ENCODE data around the gene RPP38. TPM values are rescaled to one million over a fixed set of nuclear protein-coding genes. Genes with fewer than 3 reads are reported as not detected.

Gene RPP38, protein sequence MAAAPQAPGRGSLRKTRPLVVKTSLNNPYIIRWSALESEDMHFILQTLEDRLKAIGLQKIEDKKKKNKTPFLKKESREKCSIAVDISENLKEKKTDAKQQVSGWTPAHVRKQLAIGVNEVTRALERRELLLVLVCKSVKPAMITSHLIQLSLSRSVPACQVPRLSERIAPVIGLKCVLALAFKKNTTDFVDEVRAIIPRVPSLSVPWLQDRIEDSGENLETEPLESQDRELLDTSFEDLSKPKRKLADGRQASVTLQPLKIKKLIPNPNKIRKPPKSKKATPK
- 10 to 100 TPM in 4 of 5 experiments, 1 to 10 TPM in 1; 7.6 to 22.4 (median 16.0) TPM for total RNA-seq
- 10 to 100 TPM; 16.6 to 36.3 TPM for polyA plus RNA-seq
- 9.3 reads per million, percentile 34 among the genes with 10 or more reads in this experiment for total RNA-seq

GRCh38 chr10:15097011-15097812 lies at the start of gene RPP38:
Gene RPP38, plus strand, starts transcription at chr10:15097355. Its CDS starts 5,960 bp downstream, at chr10:15103315.
- Mint-ChIP-seq H3K27ac (peak within 1 kb of the TSS; percentile 94 to 100 (median 98)), H3K4me3 (peak within 1 kb of the TSS; percentile 91 to 100 (median 98)), H3K27me3 (peaks cover 0 to 3% (median 0%) of the 10 kb centered on the region in 5 donors), H3K36me3 (peaks cover 0 to 8% (median 5%) of the 10 kb centered on the region in 5 donors), H3K9me3 (peaks cover 0 to 8% (median 0%) of the 10 kb centered on the region in 11 donors), H3K4me1 (peaks cover 22 to 50% (median 40%) of the 10 kb centered on the region in 7 donors)
- no peaks in the 10 kb centered on the region for H3K9me3 ChIP-seq (ENCODE audit: control insufficient read depth in 2 of 3, low read length in 3 of 3)
- DNase-seq (peak; percentile 88 to 98 (median 95)), ATAC-seq (peak; percentile 85)
- POLR2A ChIA-PET = interaction anchor here (0.6 to 1.8 kb wide), 3 partner anchors 71 to 1311 kb away, joined by 3 to 5 read pairs (median 3); partner anchors contain the start of gene NMT2
- H3K4me1 ChIP-seq (ENCODE audit: control insufficient read depth in 2 of 2, insufficient read depth in 2 of 2, low read length in 2 of 2) = peaks cover 16 to 22% of the 10 kb centered on the region in 2 donors
- H3K27ac ChIP-seq (ENCODE audit: low read depth, low read length) = peak within 1 kb of the TSS; percentile 94
- peaks cover 0 to 17% (median 0%) of the 10 kb centered on the region in 3 experiments for H3K36me3 ChIP-seq (ENCODE audit: control insufficient read depth in 2 of 3, insufficient read depth in 3 of 3, low read length in 3 of 3)
- CTCF ChIA-PET = interaction anchor here (0.8 kb wide), 1 partner anchor 9 kb away, joined by 3 read pairs; no protein-coding TSS in a partner anchor
- intact Hi-C loops (cut with micrococcal nuclease) = loop anchor here (1.0 to 5.0 kb wide), 12 partner anchors 9 to 1310 kb away; partner anchors contain the start of genes ACBD7 (in 2 of the 2), CDNF (in 2 of the 2), DCLRE1C (in 2 of the 2) and HSPA14 (in 2 of the 2)
- H3K27me3 ChIP-seq (ENCODE audit: control insufficient read depth in 2 of 2, insufficient read depth in 2 of 2, low read length in 2 of 2) = no peaks in the 10 kb centered on the region
- peak within 1 kb of the TSS; percentile 80 for H3K4me3 ChIP-seq (ENCODE audit: low read length)

- Histone ChIP-seq H3K4me3 (ENCODE audit: low read length) (no peak overlapping the region), H3K36me3 (ENCODE audit: control insufficient read depth in 2 of 3, insufficient read depth in 3 of 3, low read length in 3 of 3) (no peaks in the 10 kb centered on the region), H3K27me3 (ENCODE audit: control insufficient read depth in 2 of 2, insufficient read depth in 2 of 2, low read length in 2 of 2) (no peaks in the 10 kb centered on the region), H3K9me3 (ENCODE audit: control insufficient read depth in 2 of 3, low read length in 3 of 3) (no peaks in the 10 kb centered on the region), H3K27ac (ENCODE audit: low read depth, low read length) (no peak overlapping the region), H3K4me1 (ENCODE audit: control insufficient read depth in 2 of 2, insufficient read depth in 2 of 2, low read length in 2 of 2) (no peaks in the 10 kb centered on the region)
- Mint-ChIP-seq H3K27me3 (peaks cover 0 to 8% (median 0%) of the 10 kb centered on the region in 5 donors), H3K36me3 (no peaks in the 10 kb centered on the region), H3K27ac (no peak overlapping the region), H3K4me3 (no peak overlapping the region), H3K4me1 (peaks cover 0 to 15% (median 3%) of the 10 kb centered on the region in 7 donors), H3K9me3 (peaks cover 0 to 2% (median 0%) of the 10 kb centered on the region in 11 donors)
- ChIA-PET POLR2A (interaction anchor here (0.7 kb wide), 1 partner anchor 354 kb away, joined by 3 read pairs; no protein-coding TSS in a partner anchor), CTCF (no interaction called here)
- DNase-seq (no peak), ATAC-seq (no peak)
- intact Hi-C loops (cut with micrococcal nuclease) = no loop called here
These were observed 47.6 kb upstream of the RPP38 start for GRCh38 chr10:15049533-15049932.

- Histone ChIP-seq H3K4me1 (ENCODE audit: control insufficient read depth in 2 of 2, insufficient read depth in 2 of 2, low read length in 2 of 2) (no peaks in the 10 kb centered on the region), H3K27ac (ENCODE audit: low read depth, low read length) (no peak overlapping the region), H3K36me3 (ENCODE audit: control insufficient read depth in 2 of 3, insufficient read depth in 3 of 3, low read length in 3 of 3) (no peaks in the 10 kb centered on the region), H3K9me3 (ENCODE audit: control insufficient read depth in 2 of 3, low read length in 3 of 3) (no peaks in the 10 kb centered on the region), H3K27me3 (ENCODE audit: control insufficient read depth in 2 of 2, insufficient read depth in 2 of 2, low read length in 2 of 2) (no peaks in the 10 kb centered on the region), H3K4me3 (ENCODE audit: low read length) (no peak overlapping the region)
- no peak overlapping the region for H3K4me3 Mint-ChIP-seq
- H3K27ac Mint-ChIP-seq = no peak overlapping the region
- no peaks in the 10 kb centered on the region for H3K36me3 Mint-ChIP-seq
- intact Hi-C loops (cut with micrococcal nuclease) = no loop called here
- CTCF ChIA-PET = no interaction called here
- H3K27me3 Mint-ChIP-seq = peaks cover 0 to 8% (median 0%) of the 10 kb centered on the region in 5 donors
- no peaks in the 10 kb centered on the region for H3K9me3 Mint-ChIP-seq
- ATAC-seq (no peak), DNase-seq (no peak)
- no peaks in the 10 kb centered on the region for H3K4me1 Mint-ChIP-seq
- POLR2A ChIA-PET = no interaction called here
These were observed 45.0 kb upstream of the RPP38 start for GRCh38 chr10:15052121-15052520.

DNA sequence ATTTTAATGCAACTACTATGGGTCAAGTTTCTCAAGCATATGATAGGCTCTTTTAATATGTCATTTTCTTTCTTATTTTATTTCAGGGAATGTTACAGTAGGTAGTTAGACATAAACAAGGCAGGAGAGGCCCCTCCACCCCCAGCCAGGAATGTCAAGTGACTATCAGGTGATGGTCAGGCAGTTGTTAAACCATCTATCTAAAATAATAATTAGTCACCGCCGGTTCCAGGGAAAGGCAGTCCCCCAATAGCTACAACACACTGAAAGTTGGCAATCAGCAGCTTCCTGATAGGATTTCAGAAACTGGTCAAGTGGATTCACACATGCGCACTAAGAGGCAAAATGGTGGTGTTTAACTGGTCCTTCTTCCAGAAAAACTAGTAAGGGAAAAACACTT lies 44.1 kb upstream of the RPP38 start:
- H3K27me3 Mint-ChIP-seq = peaks cover 0 to 8% (median 0%) of the 10 kb centered on the region in 5 donors
- Histone ChIP-seq H3K4me3 (ENCODE audit: low read length) (no peak overlapping the region), H3K27me3 (ENCODE audit: control insufficient read depth in 2 of 2, insufficient read depth in 2 of 2, low read length in 2 of 2) (no peaks in the 10 kb centered on the region), H3K9me3 (ENCODE audit: control insufficient read depth in 2 of 3, low read length in 3 of 3) (no peaks in the 10 kb centered on the region), H3K36me3 (ENCODE audit: control insufficient read depth in 2 of 3, insufficient read depth in 3 of 3, low read length in 3 of 3) (no peaks in the 10 kb centered on the region), H3K4me1 (ENCODE audit: control insufficient read depth in 2 of 2, insufficient read depth in 2 of 2, low read length in 2 of 2) (no peaks in the 10 kb centered on the region), H3K27ac (ENCODE audit: low read depth, low read length) (no peak overlapping the region)
- H3K9me3 Mint-ChIP-seq = no peaks in the 10 kb centered on the region
- intact Hi-C loops (cut with micrococcal nuclease) = no loop called here
- no peak overlapping the region for H3K27ac Mint-ChIP-seq
- ChIA-PET POLR2A (no interaction called here), CTCF (no interaction called here)
- H3K36me3 Mint-ChIP-seq = no peaks in the 10 kb centered on the region
- DNase-seq = no peak
- ATAC-seq = no peak
- H3K4me1 Mint-ChIP-seq = no peaks in the 10 kb centered on the region
- no peak overlapping the region for H3K4me3 Mint-ChIP-seq

- Histone ChIP-seq H3K36me3 (ENCODE audit: control insufficient read depth in 2 of 3, insufficient read depth in 3 of 3, low read length in 3 of 3) (no peaks in the 10 kb centered on the region), H3K4me1 (ENCODE audit: control insufficient read depth in 2 of 2, insufficient read depth in 2 of 2, low read length in 2 of 2) (no peaks in the 10 kb centered on the region), H3K27me3 (ENCODE audit: control insufficient read depth in 2 of 2, insufficient read depth in 2 of 2, low read length in 2 of 2) (no peaks in the 10 kb centered on the region), H3K4me3 (ENCODE audit: low read length) (no peak overlapping the region), H3K9me3 (ENCODE audit: control insufficient read depth in 2 of 3, low read length in 3 of 3) (no peaks in the 10 kb centered on the region), H3K27ac (ENCODE audit: low read depth, low read length) (no peak overlapping the region)
- DNase-seq (no peak), ATAC-seq (no peak)
- Mint-ChIP-seq H3K4me3 (no peak overlapping the region), H3K27ac (no peak overlapping the region), H3K9me3 (peaks cover 6 to 23% (median 17%) of the 10 kb centered on the region in 11 donors), H3K36me3 (peaks cover 9 to 13% (median 11%) of the 10 kb centered on the region in 5 donors), H3K27me3 (peaks cover 0 to 16% (median 10%) of the 10 kb centered on the region in 5 donors), H3K4me1 (no peaks in the 10 kb centered on the region)
- intact Hi-C loops (cut with micrococcal nuclease) = no loop called here
- POLR2A ChIA-PET = no interaction called here
- CTCF ChIA-PET = no interaction called here
These were observed 38.5 kb upstream of the RPP38 start for GRCh38 chr10:15058689-15059088.

DNA sequence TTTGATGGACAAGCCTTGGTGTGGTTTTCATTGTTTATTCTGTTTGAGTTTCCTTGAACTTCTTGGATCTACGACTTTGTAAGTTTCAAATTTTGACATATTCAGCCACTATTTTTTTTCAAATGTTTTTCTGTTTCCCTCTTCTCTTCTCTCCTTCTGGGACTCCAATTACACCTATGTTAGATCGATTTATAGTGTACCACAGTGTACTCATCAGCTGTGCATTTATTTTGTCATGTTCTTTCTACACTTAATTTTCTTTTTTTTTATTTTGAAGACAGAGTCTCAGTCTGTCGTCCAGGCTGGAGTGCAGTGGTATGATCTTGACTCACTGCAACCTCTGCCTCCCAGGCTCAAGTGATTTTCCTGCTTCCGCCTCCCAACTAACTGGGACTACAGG lies 37.2 kb upstream of the RPP38 start:
- no peak overlapping the region for H3K4me3 Mint-ChIP-seq
- no peak for ATAC-seq
- POLR2A ChIA-PET = no interaction called here

More for the DNA sequence above, 37.2 kb upstream of the RPP38 start:
- H3K4me1 Mint-ChIP-seq = no peaks in the 10 kb centered on the region
- peaks cover 6 to 23% (median 19%) of the 10 kb centered on the region in 11 donors for H3K9me3 Mint-ChIP-seq
- Histone ChIP-seq H3K4me3 (ENCODE audit: low read length) (no peak overlapping the region), H3K27ac (ENCODE audit: low read depth, low read length) (no peak overlapping the region), H3K27me3 (ENCODE audit: control insufficient read depth in 2 of 2, insufficient read depth in 2 of 2, low read length in 2 of 2) (no peaks in the 10 kb centered on the region), H3K4me1 (ENCODE audit: control insufficient read depth in 2 of 2, insufficient read depth in 2 of 2, low read length in 2 of 2) (no peaks in the 10 kb centered on the region), H3K9me3 (ENCODE audit: control insufficient read depth in 2 of 3, low read length in 3 of 3) (no peaks in the 10 kb centered on the region), H3K36me3 (ENCODE audit: control insufficient read depth in 2 of 3, insufficient read depth in 3 of 3, low read length in 3 of 3) (no peaks in the 10 kb centered on the region)
- peaks cover 4 to 16% (median 8%) of the 10 kb centered on the region in 5 donors for H3K27me3 Mint-ChIP-seq
- no peak for DNase-seq
- intact Hi-C loops (cut with micrococcal nuclease) = no loop called here
- no peak overlapping the region for H3K27ac Mint-ChIP-seq
- CTCF ChIA-PET = no interaction called here
- H3K36me3 Mint-ChIP-seq = peaks cover 9 to 13% (median 11%) of the 10 kb centered on the region in 5 donors
